ENCODE data around the gene OSR1. TPM values are rescaled to one million over a fixed set of nuclear protein-coding genes. Genes with fewer than 3 reads are reported as not detected.

OSR1 gene
- total RNA-seq, 1 experiment from 2014 or later, result 1.3 TPM

GRCh38 chr2:19361325-19361990 is 3.0 kb upstream of the OSR1 start:
- peaks cover 41% of the 10 kb centered on the region for H3K36me3 Mint-ChIP-seq (ENCODE audit: insufficient read depth, unreplicated experiment)
- intact Hi-C loops (cut with micrococcal nuclease; ENCODE audit: unreplicated experiment), result loop anchor here (5.0 to 10.0 kb wide), 4 partner anchors 143 to 974 kb away; no protein-coding TSS in a partner anchor
- peak; percentile 36 for DNase-seq
- no peak for TF ChIP-seq CTCF (IDR thresholded peaks at IDR 0.05; ENCODE audit: unreplicated experiment)
- H3K4me3 Mint-ChIP-seq (ENCODE audit: low read depth, unreplicated experiment), result peak overlapping the region; percentile 81
- H3K9me3 Mint-ChIP-seq (ENCODE audit: low read depth, unreplicated experiment), result no peaks in the 10 kb centered on the region
- BruUV-seq (replicated peaks), result no TSS peak
- no peak overlapping the region for H3K27ac Mint-ChIP-seq (ENCODE audit: unreplicated experiment)
- H3K4me1 Mint-ChIP-seq (ENCODE audit: low read depth, unreplicated experiment), result peaks cover 10% of the 10 kb centered on the region
- CTCF ChIA-PET, result interaction anchor here (0.6 kb wide), 2 partner anchors 11 kb away, joined by 3 read pairs; no protein-coding TSS in a partner anchor
- peaks cover 57% of the 10 kb centered on the region for H3K27me3 Mint-ChIP-seq (ENCODE audit: unreplicated experiment)

DNA sequence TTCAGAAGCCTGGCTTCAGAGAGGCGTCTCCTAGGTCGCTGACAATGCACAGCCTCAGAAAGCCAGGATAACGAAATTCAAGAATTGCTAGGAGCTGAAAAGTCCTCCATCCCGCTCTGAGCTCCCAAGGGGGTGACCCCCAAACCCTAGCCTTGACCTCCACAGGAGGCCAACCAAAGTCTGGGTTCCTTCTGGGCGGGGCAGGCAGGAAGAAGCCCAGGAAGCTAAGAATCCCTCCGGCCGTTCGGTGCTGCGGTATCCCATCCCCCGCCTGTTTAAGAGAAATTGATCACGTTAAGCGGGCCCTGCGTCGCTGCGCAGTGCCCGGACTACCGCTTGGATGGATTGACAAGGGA is 2.5 kb upstream of the OSR1 start:
- BruUV-seq (replicated peaks), result no TSS peak
- no peak for DNase-seq
- H3K4me3 Mint-ChIP-seq (ENCODE audit: low read depth, unreplicated experiment), result peak overlapping the region; percentile 81
- no peak overlapping the region for H3K27ac Mint-ChIP-seq (ENCODE audit: unreplicated experiment)
- intact Hi-C loops (cut with micrococcal nuclease; ENCODE audit: unreplicated experiment), result loop anchor here (5.0 to 10.0 kb wide), 4 partner anchors 144 to 974 kb away; no protein-coding TSS in a partner anchor
- no peaks in the 10 kb centered on the region for H3K9me3 Mint-ChIP-seq (ENCODE audit: low read depth, unreplicated experiment)
- peaks cover 57% of the 10 kb centered on the region for H3K27me3 Mint-ChIP-seq (ENCODE audit: unreplicated experiment)
- no peak for TF ChIP-seq CTCF (IDR thresholded peaks at IDR 0.05; ENCODE audit: unreplicated experiment)
- peaks cover 41% of the 10 kb centered on the region for H3K36me3 Mint-ChIP-seq (ENCODE audit: insufficient read depth, unreplicated experiment)
- peaks cover 10% of the 10 kb centered on the region for H3K4me1 Mint-ChIP-seq (ENCODE audit: low read depth, unreplicated experiment)
- CTCF ChIA-PET, result interaction anchor here (0.6 kb wide), 1 partner anchor 10 kb away, joined by 3 read pairs; no protein-coding TSS in a partner anchor

DNA sequence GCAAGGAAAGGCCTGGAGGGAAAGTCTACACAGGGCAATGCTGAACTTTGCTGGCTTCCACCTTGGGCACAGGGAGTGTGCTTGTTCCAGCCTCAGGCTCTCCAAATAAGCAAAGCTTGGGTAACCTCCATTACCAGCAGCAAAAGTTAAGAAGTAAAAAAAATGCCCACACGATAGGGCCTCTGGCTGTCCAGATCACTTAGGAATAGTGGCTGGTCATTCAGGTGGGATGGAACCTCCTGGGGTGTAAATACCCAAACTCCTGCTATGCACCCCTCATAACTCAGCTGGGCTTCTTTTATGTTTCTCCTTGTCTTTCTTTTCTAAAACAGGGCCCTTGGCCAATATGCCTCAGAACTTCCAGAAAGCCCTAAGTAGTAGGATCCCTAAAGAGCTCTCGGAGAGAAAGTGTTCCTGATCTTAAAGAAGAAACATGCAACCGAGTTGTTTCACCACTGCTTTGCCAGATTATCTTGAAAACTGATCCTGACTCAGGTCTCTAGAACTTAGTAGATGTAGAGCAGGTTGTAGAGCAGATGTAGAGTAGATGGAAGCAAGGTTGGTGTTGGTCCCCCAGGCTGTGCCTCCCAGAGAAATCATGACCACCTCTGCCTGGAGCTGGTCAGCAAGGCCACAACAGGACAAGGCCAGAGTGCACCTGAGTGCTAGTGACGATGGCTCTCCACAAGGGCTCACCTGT is 2.0 kb upstream of the OSR1 start:
- no TSS peak for BruUV-seq (replicated peaks)
- peaks cover 10% of the 10 kb centered on the region for H3K4me1 Mint-ChIP-seq (ENCODE audit: low read depth, unreplicated experiment)
- H3K4me3 Mint-ChIP-seq (ENCODE audit: low read depth, unreplicated experiment), result peak overlapping the region; percentile 81
- H3K27me3 Mint-ChIP-seq (ENCODE audit: unreplicated experiment), result peaks cover 52% of the 10 kb centered on the region
- no peaks in the 10 kb centered on the region for H3K9me3 Mint-ChIP-seq (ENCODE audit: low read depth, unreplicated experiment)
- no peak overlapping the region for H3K27ac Mint-ChIP-seq (ENCODE audit: unreplicated experiment)
- CTCF ChIA-PET, result no interaction called here
- H3K36me3 Mint-ChIP-seq (ENCODE audit: insufficient read depth, unreplicated experiment), result peaks cover 41% of the 10 kb centered on the region
- no peak for DNase-seq
- no peak for TF ChIP-seq CTCF (IDR thresholded peaks at IDR 0.05; ENCODE audit: unreplicated experiment)
- intact Hi-C loops (cut with micrococcal nuclease; ENCODE audit: unreplicated experiment), result loop anchor here (5.0 to 10.0 kb wide), 4 partner anchors 144 to 973 kb away; no protein-coding TSS in a partner anchor

GRCh38 chr2:19359456-19359855 is 1.0 kb upstream of the OSR1 start:
- Mint-ChIP-seq H3K4me3 (ENCODE audit: low read depth, unreplicated experiment) (no peak overlapping the region), H3K4me1 (ENCODE audit: low read depth, unreplicated experiment) (peaks cover 10% of the 10 kb centered on the region), H3K9me3 (ENCODE audit: low read depth, unreplicated experiment) (no peaks in the 10 kb centered on the region), H3K27me3 (ENCODE audit: unreplicated experiment) (peaks cover 42% of the 10 kb centered on the region), H3K36me3 (ENCODE audit: insufficient read depth, unreplicated experiment) (peaks cover 41% of the 10 kb centered on the region), H3K27ac (ENCODE audit: unreplicated experiment) (no peak overlapping the region)
- no TSS peak for BruUV-seq (replicated peaks)
- no peak for TF ChIP-seq CTCF (IDR thresholded peaks at IDR 0.05; ENCODE audit: unreplicated experiment)
- intact Hi-C loops (cut with micrococcal nuclease; ENCODE audit: unreplicated experiment), result no loop called here
- CTCF ChIA-PET, result no interaction called here
- no peak for DNase-seq
